Panc1 (cell line): ENCODE results near the gene TMEM150B. TPM values are rescaled to one million over a fixed set of nuclear protein-coding genes. Genes with fewer than 3 reads are reported as not detected.

Experiments used
- ATAC-seq: fragments of 200-7000 bp; cut with Tn5 transposase; 2 replicates; pipeline ENCODE4 v1.9.1; 2020; ENCODE audit warnings: mild to moderate bottlenecking, moderate library complexity
- BruUV-seq: library from RNA; stranded (reverse); fragments of 400-500 nt; replicated peaks from 2 replicates; lab custom pipeline; 2021; lab: Mats Ljungman, UMichigan
- CTCF ChIA-PET: fragments of 300-600 bp; sonication (Branson Sonifier 250); formaldehyde crosslinking; loops from one replicate; lab custom pipeline; 2022; ENCODE audit warnings: antibody characterized with exemption; lab: Charles Lee
- POLR2A ChIA-PET: fragments of 300-600 bp; sonication (Branson Sonifier 250); formaldehyde crosslinking; loops from one replicate; lab custom pipeline; 2022; ENCODE audit warnings: antibody characterized with exemption; lab: Charles Lee
- DNase-seq: peaks from one replicate; pipeline ENCODE4 v3.0.0-alpha.2; 2010; ENCODE audit warnings: low read depth, low spot score
- H3K27ac ChIP-seq: 2 replicates; pipeline ENCODE4 v1.5.1; 2011; ENCODE audit warnings: mild to moderate bottlenecking, low read length, inconsistent platforms
- H3K27me3 ChIP-seq: fragments of 200-500 bp; sonication (Bioruptor generic); 2 replicates; pipeline ENCODE4 v1.6.0; 2014; ENCODE audit warnings: low read length, inconsistent platforms; ENCODE audit not compliant: control insufficient read depth, insufficient read depth
- H3K36me3 ChIP-seq: fragments of 200-500 bp; sonication (Bioruptor generic); 2 replicates; pipeline ENCODE4 v1.5.1; 2014; ENCODE audit warnings: inconsistent platforms, mild to moderate bottlenecking, low read length, moderate library complexity; ENCODE audit not compliant: control insufficient read depth, insufficient read depth
- H3K4me1 ChIP-seq: 2 replicates; pipeline ENCODE4 v1.5.1; 2011; ENCODE audit warnings: inconsistent platforms, mild to moderate bottlenecking, low read length, moderate library complexity; ENCODE audit not compliant: control insufficient read depth, insufficient read depth
- H3K4me3 ChIP-seq, 2 experiments: 2 replicates each; pipeline ENCODE4 v1.5.1; 2011 to 2012; ENCODE audit warnings: low read depth in 2 of 2, low read length in 2 of 2, mild to moderate bottlenecking in 2 of 2, inconsistent platforms in 1 of 2, moderate library complexity in 1 of 2
- H3K9me3 ChIP-seq: fragments of 200-500 bp; sonication (Bioruptor generic); 2 replicates; pipeline ENCODE4 v1.5.1; 2014; ENCODE audit warnings: low read depth, mild to moderate bottlenecking, inconsistent platforms, low read length, moderate library complexity; ENCODE audit not compliant: control insufficient read depth, insufficient read depth
- CTCF ChIP-seq: fragments of 450-650 bp; IDR thresholded peaks from 2 replicates; pipeline ENCODE4 v1.5.1; 2017; ENCODE audit warnings: mild to moderate bottlenecking
- POLR2AphosphoS5 ChIP-seq: IDR thresholded peaks from 2 replicates; pipeline ENCODE4 v1.6.1; 2012; ENCODE audit warnings: mild to moderate bottlenecking, low read depth, low read length, moderate library complexity
- REST ChIP-seq, 2 experiments: IDR thresholded peaks; 2 replicates each; pipeline ENCODE4 v1.6.1; 2011 to 2012; ENCODE audit warnings: low read depth in 2 of 2, control low read depth in 1 of 2, low read length in 1 of 2, mild to moderate bottlenecking in 1 of 2, moderate library complexity in 1 of 2; ENCODE audit not compliant: insufficient read depth in 1 of 2
- SIN3A ChIP-seq: IDR thresholded peaks from 2 replicates; pipeline ENCODE4 v1.6.1; 2012; ENCODE audit warnings: low read depth, mild to moderate bottlenecking, low read length, moderate library complexity, borderline replicate concordance; ENCODE audit not compliant: insufficient read depth
- TCF7L2 ChIP-seq: IDR thresholded peaks from 2 replicates; pipeline ENCODE4 v1.6.1; 2011; ENCODE audit warnings: mild to moderate bottlenecking, low read depth, low read length, inconsistent platforms
- in situ Hi-C: cut with HindIII; loops from 2 replicates; pipeline ENCODE4 v1.10.0; 2016; ENCODE audit warnings: low sequenced_read_pairs, low pct_unique_long_range_greater_than_20kb
- intact Hi-C: fragments of 100-400 bp; cut with micrococcal nuclease; formaldehyde crosslinking; loops from one replicate; pipeline ENCODE4 v1.10.0; 2022; ENCODE audit not compliant: unreplicated experiment
- total RNA-seq: library from RNA; stranded (reverse); gene quantifications from one replicate; pipeline ENCODE4 v1.2.1, GENCODE V29; 2021; ENCODE audit not compliant: unreplicated experiment

Gene TMEM150B
- total RNA-seq, 1 experiment from 2014 or later: not detected

GRCh38 chr19:55311397-55311796 lies 13.7 kb downstream of the TMEM150B start:
- Histone ChIP-seq H3K36me3 (no peaks in the 10 kb centered on the region), H3K9me3 (no peaks in the 10 kb centered on the region), H3K4me1 (no peaks in the 10 kb centered on the region), H3K27ac (no peak overlapping the region), H3K4me3 (no peak overlapping the region), H3K27me3 (no peaks in the 10 kb centered on the region)
- BruUV-seq: no TSS peak
- CTCF ChIA-PET: no interaction called here
- in situ Hi-C loops (no loop called here), intact Hi-C loops (no loop called here)
- no peak for ATAC-seq
- POLR2A ChIA-PET: no interaction called here
- DNase-seq: no peak
- TF ChIP-seq REST (IDR thresholded peaks at IDR 0.05; ENCODE audit: insufficient read depth in 1 of 2, low read depth in 2 of 2, low read length in 1 of 2) (no peak), POLR2AphosphoS5 (no peak), TCF7L2 (no peak), CTCF (no peak), SIN3A (no peak)

DNA sequence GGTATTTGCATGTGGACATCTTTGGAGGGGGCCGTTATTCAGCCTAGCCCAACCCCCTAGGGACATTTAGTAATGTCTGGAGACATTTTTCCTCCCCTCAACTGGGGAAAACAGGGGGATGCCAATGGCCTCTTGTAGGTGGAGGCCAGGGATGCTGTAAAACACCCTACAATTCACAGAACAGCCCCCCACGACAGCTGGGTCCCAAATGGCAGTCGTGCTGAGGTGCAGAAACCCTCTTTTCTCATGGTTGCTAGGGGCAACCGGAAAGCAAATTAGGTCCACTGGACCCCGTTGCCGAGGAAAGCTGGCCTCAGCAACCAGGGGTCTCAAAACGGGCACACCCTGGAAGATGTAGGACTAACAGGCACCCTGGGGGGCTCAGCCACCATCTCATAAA lies 14.6 kb downstream of the TMEM150B start:
- Histone ChIP-seq H3K36me3 (no peaks in the 10 kb centered on the region), H3K4me3 (no peak overlapping the region), H3K9me3 (no peaks in the 10 kb centered on the region), H3K27ac (no peak overlapping the region), H3K4me1 (no peaks in the 10 kb centered on the region), H3K27me3 (no peaks in the 10 kb centered on the region)
- intact Hi-C loops: no loop called here
- ATAC-seq (no peak), DNase-seq (no peak)
- in situ Hi-C loops: no loop called here
- no TSS peak for BruUV-seq
- CTCF ChIA-PET: no interaction called here
- TF ChIP-seq TCF7L2: no peak
- no peak for TF ChIP-seq CTCF
- TF ChIP-seq REST (IDR thresholded peaks at IDR 0.05; ENCODE audit: insufficient read depth in 1 of 2, low read depth in 2 of 2, low read length in 1 of 2): no peak
- TF ChIP-seq SIN3A: no peak
- no peak for TF ChIP-seq POLR2AphosphoS5
- POLR2A ChIA-PET: no interaction called here
